ENCODE measurements around the gene CTNNA3.

- no peak for TF ChIP-seq CTCF (IDR thresholded peaks at IDR 0.05; ENCODE audit: insufficient read depth, low read length, poor library complexity, severe bottlenecking)
- TF ChIP-seq EZH2phosphoT487 (conservative IDR thresholded peaks at IDR 0.05; ENCODE audit: low read length) = no peak
These were observed 456.0 kb downstream of the CTNNA3 start for GRCh38 chr10:67239864-67240497.
